ENCODE results near the gene HINFP.

HINFP gene

GRCh38 chr11:119092880-119093842 lies 28.2 kb upstream of the HINFP start:
- TF ChIP-seq, protein P1, sequence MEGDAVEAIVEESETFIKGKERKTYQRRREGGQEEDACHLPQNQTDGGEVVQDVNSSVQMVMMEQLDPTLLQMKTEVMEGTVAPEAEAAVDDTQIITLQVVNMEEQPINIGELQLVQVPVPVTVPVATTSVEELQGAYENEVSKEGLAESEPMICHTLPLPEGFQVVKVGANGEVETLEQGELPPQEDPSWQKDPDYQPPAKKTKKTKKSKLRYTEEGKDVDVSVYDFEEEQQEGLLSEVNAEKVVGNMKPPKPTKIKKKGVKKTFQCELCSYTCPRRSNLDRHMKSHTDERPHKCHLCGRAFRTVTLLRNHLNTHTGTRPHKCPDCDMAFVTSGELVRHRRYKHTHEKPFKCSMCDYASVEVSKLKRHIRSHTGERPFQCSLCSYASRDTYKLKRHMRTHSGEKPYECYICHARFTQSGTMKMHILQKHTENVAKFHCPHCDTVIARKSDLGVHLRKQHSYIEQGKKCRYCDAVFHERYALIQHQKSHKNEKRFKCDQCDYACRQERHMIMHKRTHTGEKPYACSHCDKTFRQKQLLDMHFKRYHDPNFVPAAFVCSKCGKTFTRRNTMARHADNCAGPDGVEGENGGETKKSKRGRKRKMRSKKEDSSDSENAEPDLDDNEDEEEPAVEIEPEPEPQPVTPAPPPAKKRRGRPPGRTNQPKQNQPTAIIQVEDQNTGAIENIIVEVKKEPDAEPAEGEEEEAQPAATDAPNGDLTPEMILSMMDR (IDR thresholded peaks at IDR 0.05; ENCODE audit: control insufficient read depth, insufficient read depth, low read depth, low read length, missing control alignments), result no peak
- peak overlapping the region; percentile 90 for H3K4me3 ChIP-seq (ENCODE audit: control insufficient read depth, low read depth, low read length)
- no peak for DNase-seq (ENCODE audit: low read depth)

- TF ChIP-seq, protein P1 (IDR thresholded peaks at IDR 0.05; ENCODE audit: control insufficient read depth, insufficient read depth, low read depth, low read length, missing control alignments), result no peak
- DNase-seq (ENCODE audit: low read depth), result no peak
- H3K4me3 ChIP-seq (ENCODE audit: control insufficient read depth, low read depth, low read length), result peak overlapping the region; percentile 90
Observed at GRCh38 chr11:119093942-119094815, 27.2 kb upstream of the HINFP start.

DNA sequence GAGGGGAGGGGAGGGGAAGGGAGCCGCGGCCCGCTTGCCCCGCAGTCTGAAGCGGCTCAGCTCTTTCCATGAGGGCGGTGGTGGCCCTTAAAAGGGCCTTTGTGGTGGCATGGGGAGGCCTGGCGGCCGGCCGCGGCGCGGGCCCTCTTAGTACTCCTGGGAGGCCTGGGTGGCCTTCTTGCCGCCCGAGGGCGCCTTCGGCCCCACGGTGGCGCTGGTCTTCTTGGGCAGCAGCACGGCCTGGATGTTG lies 26.6 kb upstream of the HINFP start:
- TF ChIP-seq, protein P1 (IDR thresholded peaks at IDR 0.05; ENCODE audit: control insufficient read depth, insufficient read depth, low read depth, low read length, missing control alignments), result peak; percentile 74
- DNase-seq (ENCODE audit: low read depth), result peak; percentile 59
- peak overlapping the region; percentile 90 for H3K4me3 ChIP-seq (ENCODE audit: control insufficient read depth, low read depth, low read length)

GRCh38 chr11:119095066-119095880 lies 26.1 kb upstream of the HINFP start:
- DNase-seq (ENCODE audit: low read depth), result peak; percentile 99
- peak overlapping the region; percentile 90 for H3K4me3 ChIP-seq (ENCODE audit: control insufficient read depth, low read depth, low read length)
- TF ChIP-seq, protein P1 (IDR thresholded peaks at IDR 0.05; ENCODE audit: control insufficient read depth, insufficient read depth, low read depth, low read length, missing control alignments), result no peak

DNA sequence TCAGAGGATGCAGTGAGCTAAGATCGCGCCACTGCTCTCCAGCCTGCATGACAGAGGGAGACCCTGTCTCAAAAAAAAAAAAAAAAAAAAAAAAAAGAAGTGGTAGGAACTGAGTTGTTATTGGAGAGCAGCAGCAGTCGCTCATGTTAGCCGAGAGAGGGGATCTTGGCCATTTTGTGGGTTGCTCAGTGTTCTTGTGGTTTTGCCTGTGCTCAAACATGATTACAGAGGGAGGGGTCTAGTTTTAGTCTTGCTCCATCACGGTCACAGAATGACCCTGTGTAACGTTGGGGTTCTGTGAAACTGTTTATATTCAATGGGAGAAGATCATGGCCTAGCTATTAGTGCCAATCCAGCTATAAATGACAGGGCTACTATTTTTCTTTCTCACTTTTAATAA lies 21.7 kb upstream of the HINFP start:
- DNase-seq (ENCODE audit: low read depth), result no peak
- no peak overlapping the region for H3K4me3 ChIP-seq (ENCODE audit: control insufficient read depth, low read depth, low read length)
- TF ChIP-seq, protein P1 (IDR thresholded peaks at IDR 0.05; ENCODE audit: control insufficient read depth, insufficient read depth, low read depth, low read length, missing control alignments), result no peak

Data from AG09309 (cell line).